ENCODE measurements around the gene IL7R.

DNA sequence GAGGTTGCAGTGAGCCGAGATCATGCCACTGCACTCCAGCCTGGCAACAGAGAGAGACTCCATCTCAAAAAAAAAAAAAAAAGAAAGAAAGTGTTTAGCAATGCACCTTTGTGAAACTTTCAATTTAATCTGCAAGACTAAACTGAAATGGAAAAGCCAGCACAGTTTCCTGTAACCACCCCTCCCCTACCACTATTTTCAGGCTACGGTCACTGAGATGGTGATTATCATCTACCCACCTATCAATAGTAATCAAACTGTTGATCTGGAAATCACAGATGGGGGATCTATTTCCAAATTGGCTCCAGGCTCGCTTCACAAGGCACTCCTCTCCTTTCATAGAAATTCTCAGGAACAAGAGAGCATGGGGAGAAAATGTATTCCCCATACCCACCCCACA is 30.6 kb upstream of the IL7R start:
- TF ChIP-seq POLR2AphosphoS5 (IDR thresholded peaks at IDR 0.05; ENCODE audit: low read length) (no peak), MAX (IDR thresholded peaks at IDR 0.05; ENCODE audit: low read depth, low read length) (no peak)
- TF ChIP-seq, protein P1, sequence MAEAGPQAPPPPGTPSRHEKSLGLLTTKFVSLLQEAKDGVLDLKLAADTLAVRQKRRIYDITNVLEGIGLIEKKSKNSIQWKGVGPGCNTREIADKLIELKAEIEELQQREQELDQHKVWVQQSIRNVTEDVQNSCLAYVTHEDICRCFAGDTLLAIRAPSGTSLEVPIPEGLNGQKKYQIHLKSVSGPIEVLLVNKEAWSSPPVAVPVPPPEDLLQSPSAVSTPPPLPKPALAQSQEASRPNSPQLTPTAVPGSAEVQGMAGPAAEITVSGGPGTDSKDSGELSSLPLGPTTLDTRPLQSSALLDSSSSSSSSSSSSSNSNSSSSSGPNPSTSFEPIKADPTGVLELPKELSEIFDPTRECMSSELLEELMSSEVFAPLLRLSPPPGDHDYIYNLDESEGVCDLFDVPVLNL (IDR thresholded peaks at IDR 0.05; ENCODE audit: low read depth, low read length), result no peak

Measured in GM12878 (cell line).